Breast epithelium (tissue), 3 donors: Measurements from ENCODE around the gene RNU1-2.
"Not testable (repeated sequence)": the region's sequence is repeated elsewhere in the genome, so short reads cannot be mapped to it uniquely, and the experiment has no call there.

ENCODE experiments used
- POLR2A ChIP-seq: fragments of 450-650 bp; IDR thresholded peaks from one replicate; pipeline ENCODE4 v1.6.1; 2016; ENCODE audit warnings: antibody characterized with exemption, mild to moderate bottlenecking, moderate library complexity
- POLR2AphosphoS5 ChIP-seq, 3 donors: sonication (generic); formaldehyde crosslinking; IDR thresholded peaks; one replicate each; pipeline ENCODE4 v1.6.1; 2017; ENCODE audit warnings: antibody characterized with exemption in 3 of 3
- TF ChIP-seq, protein P1 (sequence below), 3 donors: fragments of 450-650 bp; IDR thresholded peaks; one replicate each; pipeline ENCODE4 v1.5.1; 2016 to 2017; ENCODE audit warnings: antibody characterized with exemption in 3 of 3, mild to moderate bottlenecking in 3 of 3, moderate library complexity in 3 of 3

DNA sequence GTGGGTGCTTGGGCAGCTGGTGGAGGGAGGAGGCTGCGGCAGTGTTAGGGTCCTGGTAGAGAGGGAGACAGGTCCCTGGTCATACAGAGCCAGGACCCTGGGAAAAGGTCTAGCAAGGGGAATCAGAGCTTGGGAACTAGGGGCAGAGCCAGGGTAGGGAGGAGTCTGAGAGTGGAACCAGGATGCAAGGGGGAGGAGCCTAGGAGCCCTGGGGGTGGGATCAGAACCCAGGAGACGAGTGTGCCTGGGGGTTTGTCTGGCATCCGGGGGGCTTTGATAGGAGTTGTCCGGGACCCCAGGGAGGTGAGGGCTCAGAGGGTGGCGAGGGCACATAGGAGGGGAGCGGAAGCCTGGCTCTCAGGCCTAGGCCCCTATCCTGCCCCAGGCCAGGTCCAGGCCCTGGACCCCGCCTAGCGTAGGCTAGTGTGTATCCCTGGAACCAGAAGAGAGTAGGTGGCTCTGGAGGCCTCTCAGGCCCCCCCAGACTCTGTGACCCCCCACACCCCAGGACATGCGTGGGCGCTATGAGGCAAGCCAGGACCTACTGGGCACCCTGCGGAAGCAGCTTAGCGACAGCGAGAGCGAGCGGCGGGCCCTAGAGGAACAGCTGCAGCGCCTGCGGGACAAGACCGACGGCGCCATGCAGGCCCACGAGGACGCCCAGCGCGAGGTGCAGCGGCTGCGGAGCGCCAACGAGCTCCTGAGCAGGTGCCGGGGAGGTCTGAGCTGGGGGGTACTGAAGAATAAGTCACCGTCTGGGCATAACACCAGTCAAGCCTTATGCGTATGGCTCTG is 43.8 kb downstream of the RNU1-2 start:
- TF ChIP-seq, protein P1, sequence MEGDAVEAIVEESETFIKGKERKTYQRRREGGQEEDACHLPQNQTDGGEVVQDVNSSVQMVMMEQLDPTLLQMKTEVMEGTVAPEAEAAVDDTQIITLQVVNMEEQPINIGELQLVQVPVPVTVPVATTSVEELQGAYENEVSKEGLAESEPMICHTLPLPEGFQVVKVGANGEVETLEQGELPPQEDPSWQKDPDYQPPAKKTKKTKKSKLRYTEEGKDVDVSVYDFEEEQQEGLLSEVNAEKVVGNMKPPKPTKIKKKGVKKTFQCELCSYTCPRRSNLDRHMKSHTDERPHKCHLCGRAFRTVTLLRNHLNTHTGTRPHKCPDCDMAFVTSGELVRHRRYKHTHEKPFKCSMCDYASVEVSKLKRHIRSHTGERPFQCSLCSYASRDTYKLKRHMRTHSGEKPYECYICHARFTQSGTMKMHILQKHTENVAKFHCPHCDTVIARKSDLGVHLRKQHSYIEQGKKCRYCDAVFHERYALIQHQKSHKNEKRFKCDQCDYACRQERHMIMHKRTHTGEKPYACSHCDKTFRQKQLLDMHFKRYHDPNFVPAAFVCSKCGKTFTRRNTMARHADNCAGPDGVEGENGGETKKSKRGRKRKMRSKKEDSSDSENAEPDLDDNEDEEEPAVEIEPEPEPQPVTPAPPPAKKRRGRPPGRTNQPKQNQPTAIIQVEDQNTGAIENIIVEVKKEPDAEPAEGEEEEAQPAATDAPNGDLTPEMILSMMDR (IDR thresholded peaks at IDR 0.05): not testable (repeated sequence)
- TF ChIP-seq POLR2AphosphoS5 (IDR thresholded peaks at IDR 0.05); POLR2A: not testable (repeated sequence)
